Suprapubic skin (tissue), 4 donors: Measurements from ENCODE around the gene ANKRD18B. TPM values are rescaled to one million over a fixed set of nuclear protein-coding genes. Genes with fewer than 3 reads are reported as not detected.

Source experiments
- DNase-seq, 2 donors: peaks; one replicate each; pipeline ENCODE4 v3.0.0-alpha.2; 2019; ENCODE audit warnings: low spot score in 2 of 2
- H3K27ac ChIP-seq: fragments of 200-600 bp; sonication (generic); one replicate; pipeline ENCODE4 v1.5.1; 2019
- H3K27me3 ChIP-seq: fragments of 200-600 bp; sonication (generic); one replicate; pipeline ENCODE4 v1.5.1; 2019
- H3K36me3 ChIP-seq: fragments of 200-600 bp; sonication (generic); one replicate; pipeline ENCODE4 v1.5.1; 2019
- H3K4me1 ChIP-seq: fragments of 200-600 bp; sonication (generic); one replicate; pipeline ENCODE4 v1.5.1; 2019
- H3K4me3 ChIP-seq: fragments of 200-600 bp; sonication (generic); one replicate; pipeline ENCODE4 v1.5.1; 2019; ENCODE audit warnings: mild to moderate bottlenecking
- H3K9me3 ChIP-seq: fragments of 200-600 bp; sonication (generic); one replicate; pipeline ENCODE4 v1.5.1; 2019
- EP300 ChIP-seq: sonication (generic); formaldehyde crosslinking; IDR thresholded peaks from one replicate; pipeline ENCODE4 v1.6.1; 2017; ENCODE audit warnings: antibody characterized with exemption
- POLR2A ChIP-seq, 2 donors: fragments of 450-650 bp; IDR thresholded peaks; one replicate each; pipeline ENCODE4 v1.6.1; 2017; ENCODE audit warnings: antibody characterized with exemption in 2 of 2, mild to moderate bottlenecking in 2 of 2, moderate library complexity in 2 of 2
- POLR2AphosphoS5 ChIP-seq, 3 donors: sonication (generic); formaldehyde crosslinking; IDR thresholded peaks; one replicate each; pipeline ENCODE4 v1.6.1; 2017; ENCODE audit warnings: antibody characterized with exemption in 3 of 3
- WGBS: methylation state at CpG from one replicate; pipeline ENCODE4 v1.1.5; 2018; 5-methylcytosine and 5-hydroxymethylcytosine counted together
- total RNA-seq, 4 donors: library from RNA; depleted of rRNA; stranded (reverse); fragments of >200 nt; gene quantifications; one replicate each; pipeline ENCODE4 v1.1.0, GENCODE V29; 2016

The ANKRD18B gene
- total RNA-seq, 4 donors from 2014 or later = 9.5 to 27.0 (median 15.7) TPM

- H3K27ac ChIP-seq = peak overlapping the region; percentile 71
- 37% methylated on average over 10 of the region's 10 CpGs for WGBS
- DNase-seq = no peak
- peaks cover 11% of the 10 kb centered on the region for H3K27me3 ChIP-seq
- no peak overlapping the region for H3K4me3 ChIP-seq
- H3K4me1 ChIP-seq = peaks cover 15% of the 10 kb centered on the region
- H3K36me3 ChIP-seq = no peaks in the 10 kb centered on the region
- no peaks in the 10 kb centered on the region for H3K9me3 ChIP-seq
- TF ChIP-seq POLR2A (IDR thresholded peaks at IDR 0.05) = no peak
- no peak for TF ChIP-seq EP300
- TF ChIP-seq POLR2AphosphoS5 (IDR thresholded peaks at IDR 0.05) = peak in 1 of 3 donors; percentile 9
Measured at GRCh38 chr9:33620738-33621439, 96.8 kb downstream of the ANKRD18B start.

Other genes with a start within 250 kb of the ANKRD18B start
- 10 to 100 TPM; 42.0 to 91.4 (median 46.0) TPM for gene NFX1, start 233.7 kb upstream of the ANKRD18B start, total RNA-seq
- 10 to 100 TPM in 2 of 4 donors, 1 to 10 TPM in 2; 2.1 to 66.5 (median 13.1) TPM for gene AQP7, start 121.7 kb upstream of the ANKRD18B start, total RNA-seq
- gene AQP3, start 76.7 kb upstream of the ANKRD18B start, total RNA-seq = 1,000 to 10,000 TPM; 1,277 to 1,951 (median 1,548) TPM
- gene NOL6, start 50.3 kb upstream of the ANKRD18B start, total RNA-seq = 10 to 100 TPM; 40.4 to 50.4 (median 44.1) TPM